NB4 (cell line): ENCODE results near the gene BCL2L12.

Source experiments
- CTCF ChIP-seq: IDR thresholded peaks from one replicate; pipeline ENCODE4 v1.5.1; 2012; ENCODE audit warnings: low read depth, low read length
- POLR2A ChIP-seq: IDR thresholded peaks from 2 replicates; pipeline ENCODE4 v1.6.1; 2011; ENCODE audit warnings: mild to moderate bottlenecking; ENCODE audit not compliant: insufficient read length; ENCODE audit errors: extremely low read depth

GRCh38 chr19:49710372-49710951 lies 44.7 kb downstream of the BCL2L12 start:
- TF ChIP-seq CTCF (no peak), POLR2A (no peak)
